Measurements from ENCODE around the gene PDCD1.
A peak's percentile ranks its signal among the peaks of the same experiment; 100 is the strongest.
"Not testable (repeated sequence)": the region's sequence is repeated elsewhere in the genome, so short reads cannot be mapped to it uniquely, and the experiment has no call there.

Gene PDCD1

GRCh38 chr2:241858206-241859016 lies at the start of gene PDCD1:
Gene PDCD1, minus strand, starts transcription at chr2:241858894. Its CDS starts 56 bp downstream, at chr2:241858838.
- peak; percentile 55 to 62 for ATAC-seq

- ATAC-seq = not testable (repeated sequence)
Measured at GRCh38 chr2:241907831-241908230, 49.1 kb upstream of the PDCD1 start.

- no peak for ATAC-seq
Measured at GRCh38 chr2:241906826-241907570, 48.3 kb upstream of the PDCD1 start.

GRCh38 chr2:241906378-241906770 lies 47.7 kb upstream of the PDCD1 start:
- ATAC-seq = not testable (repeated sequence)

- no peak for ATAC-seq
Measured at GRCh38 chr2:241905716-241906377, 47.2 kb upstream of the PDCD1 start.

GRCh38 chr2:241904791-241905710 lies 46.4 kb upstream of the PDCD1 start:
- no peak for ATAC-seq

- ATAC-seq = no peak
Measured at GRCh38 chr2:241904011-241904718, 45.5 kb upstream of the PDCD1 start.

- no peak for ATAC-seq
Measured at GRCh38 chr2:241903121-241904010, 44.7 kb upstream of the PDCD1 start.

GRCh38 chr2:241902357-241902991 lies 43.8 kb upstream of the PDCD1 start:
- no peak for ATAC-seq

GRCh38 chr2:241901500-241902351 lies 43.0 kb upstream of the PDCD1 start:
- ATAC-seq = no peak

GRCh38 chr2:241901018-241901380 lies 42.3 kb upstream of the PDCD1 start:
- no peak for ATAC-seq

- no peak for ATAC-seq
Measured at GRCh38 chr2:241900251-241901017, 41.7 kb upstream of the PDCD1 start.

- ATAC-seq = no peak
Measured at GRCh38 chr2:241898463-241899270, 40.0 kb upstream of the PDCD1 start.

GRCh38 chr2:241897231-241897916 lies 38.7 kb upstream of the PDCD1 start:
- no peak for ATAC-seq

- ATAC-seq = no peak
Measured at GRCh38 chr2:241896746-241897201, 38.1 kb upstream of the PDCD1 start.

All from activated CD4-positive, CD25-positive, alpha-beta regulatory T cell treated with anti-CD3 and anti-CD28 coated beads, Interleukin-2, amount 50 U/mL, for 24 hours (primary cell).